ENCODE results near the gene SMCO4.
"Not testable (repeated sequence)": the region's sequence is repeated elsewhere in the genome, so short reads cannot be mapped to it uniquely, and the experiment has no call there.

Gene SMCO4

GRCh38 chr11:93477684-93478234 is 65.4 kb downstream of the SMCO4 start:
- TF ChIP-seq POLR2A (IDR thresholded peaks at IDR 0.05; ENCODE audit: low read length), result no peak
- TF ChIP-seq GATA1 (IDR thresholded peaks at IDR 0.05; ENCODE audit: low read depth, low read length), result no peak
- no peak for DNase-seq

- no peak for DNase-seq
- TF ChIP-seq GATA1 (IDR thresholded peaks at IDR 0.05; ENCODE audit: low read depth, low read length) (no peak), POLR2A (IDR thresholded peaks at IDR 0.05; ENCODE audit: low read length) (no peak)
Measured at GRCh38 chr11:93476796-93477195, 66.4 kb downstream of the SMCO4 start.

GRCh38 chr11:93474123-93474522 is 69.1 kb downstream of the SMCO4 start:
- DNase-seq, result no peak
- TF ChIP-seq GATA1 (IDR thresholded peaks at IDR 0.05; ENCODE audit: low read depth, low read length) (no peak), POLR2A (IDR thresholded peaks at IDR 0.05; ENCODE audit: low read length) (no peak)

GRCh38 chr11:93468290-93468689 is 74.9 kb downstream of the SMCO4 start:
- no peak for DNase-seq
- TF ChIP-seq POLR2A (IDR thresholded peaks at IDR 0.05; ENCODE audit: low read length), result no peak
- no peak for TF ChIP-seq GATA1 (IDR thresholded peaks at IDR 0.05; ENCODE audit: low read depth, low read length)

- TF ChIP-seq GATA1 (IDR thresholded peaks at IDR 0.05; ENCODE audit: low read depth, low read length), result no peak
- TF ChIP-seq POLR2A (IDR thresholded peaks at IDR 0.05; ENCODE audit: low read length), result no peak
Measured at GRCh38 chr11:93467054-93467453, 76.1 kb downstream of the SMCO4 start.

GRCh38 chr11:93464927-93465540 is 78.2 kb downstream of the SMCO4 start:
- TF ChIP-seq POLR2A (IDR thresholded peaks at IDR 0.05; ENCODE audit: low read length), result no peak
- no peak for TF ChIP-seq GATA1 (IDR thresholded peaks at IDR 0.05; ENCODE audit: low read depth, low read length)
- no peak for DNase-seq

More at GRCh38 chr11:93467054-93467453, 76.1 kb downstream of the SMCO4 start:
- no peak for DNase-seq

GRCh38 chr11:93463666-93464065 is 79.5 kb downstream of the SMCO4 start:
- DNase-seq, result not testable (repeated sequence)

GRCh38 chr11:93458286-93458685 is 84.9 kb downstream of the SMCO4 start:
- no peak for TF ChIP-seq GATA1 (IDR thresholded peaks at IDR 0.05; ENCODE audit: low read depth, low read length)
- no peak for DNase-seq

GRCh38 chr11:93444617-93445073 is 98.5 kb downstream of the SMCO4 start:
- no peak for TF ChIP-seq GATA1 (IDR thresholded peaks at IDR 0.05; ENCODE audit: low read depth, low read length)
- no peak for TF ChIP-seq POLR2A (IDR thresholded peaks at IDR 0.05; ENCODE audit: low read length)
- DNase-seq, result no peak

GRCh38 chr11:93443232-93443631 is 100.0 kb downstream of the SMCO4 start:
- DNase-seq, result not testable (repeated sequence)

- no peak for DNase-seq
- no peak for TF ChIP-seq POLR2A (IDR thresholded peaks at IDR 0.05; ENCODE audit: low read length)
- TF ChIP-seq GATA1 (IDR thresholded peaks at IDR 0.05; ENCODE audit: low read depth, low read length), result no peak
Measured at GRCh38 chr11:93432247-93432646, 110.9 kb downstream of the SMCO4 start.

All from erythroblast (primary cell).